ENCODE results near the gene THSD7B. TPM values are rescaled to one million over a fixed set of nuclear protein-coding genes. Genes with fewer than 3 reads are reported as not detected.

The THSD7B gene
- total RNA-seq, 1 donor from 2014 or later: not detected

DNA sequence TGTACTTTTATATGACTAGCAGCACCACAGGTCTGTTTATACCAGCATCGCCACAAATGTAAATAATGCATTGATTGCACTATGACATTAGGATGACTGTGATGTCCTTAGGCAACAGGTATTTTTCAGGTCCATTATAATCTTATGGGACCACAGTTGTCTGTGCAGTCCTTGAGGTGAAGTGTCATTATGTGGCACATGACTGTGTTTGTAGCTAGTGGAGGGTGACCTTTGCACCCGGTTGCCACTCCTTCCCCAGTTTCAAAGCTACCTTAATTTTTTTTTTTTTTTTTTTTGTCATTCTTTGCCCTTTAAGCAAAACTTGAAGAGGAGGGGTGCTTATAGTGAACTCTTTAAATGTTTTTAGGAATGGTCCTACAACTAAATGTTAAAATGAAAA is 386.4 kb downstream of the THSD7B start:
- H3K36me3 ChIP-seq (ENCODE audit: control insufficient read depth, insufficient read depth, low read length): no peaks in the 10 kb centered on the region
- H3K27me3 ChIP-seq (ENCODE audit: control insufficient read depth, insufficient read depth, low read length): no peaks in the 10 kb centered on the region
- no peak overlapping the region for H3K4me3 ChIP-seq (ENCODE audit: low read depth, low read length)
- FAIRE-seq (no peak), DNase-seq (ENCODE audit: low read depth) (no peak)
- TF ChIP-seq, protein P1, sequence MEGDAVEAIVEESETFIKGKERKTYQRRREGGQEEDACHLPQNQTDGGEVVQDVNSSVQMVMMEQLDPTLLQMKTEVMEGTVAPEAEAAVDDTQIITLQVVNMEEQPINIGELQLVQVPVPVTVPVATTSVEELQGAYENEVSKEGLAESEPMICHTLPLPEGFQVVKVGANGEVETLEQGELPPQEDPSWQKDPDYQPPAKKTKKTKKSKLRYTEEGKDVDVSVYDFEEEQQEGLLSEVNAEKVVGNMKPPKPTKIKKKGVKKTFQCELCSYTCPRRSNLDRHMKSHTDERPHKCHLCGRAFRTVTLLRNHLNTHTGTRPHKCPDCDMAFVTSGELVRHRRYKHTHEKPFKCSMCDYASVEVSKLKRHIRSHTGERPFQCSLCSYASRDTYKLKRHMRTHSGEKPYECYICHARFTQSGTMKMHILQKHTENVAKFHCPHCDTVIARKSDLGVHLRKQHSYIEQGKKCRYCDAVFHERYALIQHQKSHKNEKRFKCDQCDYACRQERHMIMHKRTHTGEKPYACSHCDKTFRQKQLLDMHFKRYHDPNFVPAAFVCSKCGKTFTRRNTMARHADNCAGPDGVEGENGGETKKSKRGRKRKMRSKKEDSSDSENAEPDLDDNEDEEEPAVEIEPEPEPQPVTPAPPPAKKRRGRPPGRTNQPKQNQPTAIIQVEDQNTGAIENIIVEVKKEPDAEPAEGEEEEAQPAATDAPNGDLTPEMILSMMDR (IDR thresholded peaks at IDR 0.05; ENCODE audit: insufficient read depth, low read length, severe bottlenecking): no peak

DNA sequence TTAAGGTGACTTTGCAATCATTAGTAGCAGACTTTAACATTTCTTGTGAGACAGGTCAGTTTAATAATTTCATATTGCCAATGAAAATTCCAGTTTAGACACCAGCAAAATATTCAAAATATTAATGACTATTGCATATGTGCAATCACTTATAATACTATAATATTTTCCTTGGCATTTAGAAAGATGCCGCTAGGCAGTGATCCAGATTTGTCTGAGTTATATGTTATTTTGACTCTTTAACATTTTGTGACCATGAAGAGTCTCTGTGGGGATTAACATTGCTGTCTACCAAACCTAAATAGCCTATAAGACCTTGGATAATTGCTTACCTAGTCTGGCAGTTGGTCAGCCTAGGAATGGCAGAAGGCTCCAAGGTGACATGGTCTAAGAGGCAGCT is 389.6 kb downstream of the THSD7B start:
- DNase-seq (ENCODE audit: low read depth) (no peak), FAIRE-seq (no peak)
- no peaks in the 10 kb centered on the region for H3K36me3 ChIP-seq (ENCODE audit: control insufficient read depth, insufficient read depth, low read length)
- no peaks in the 10 kb centered on the region for H3K27me3 ChIP-seq (ENCODE audit: control insufficient read depth, insufficient read depth, low read length)
- H3K4me3 ChIP-seq (ENCODE audit: low read depth, low read length): no peak overlapping the region
- TF ChIP-seq, protein P1 (IDR thresholded peaks at IDR 0.05; ENCODE audit: insufficient read depth, low read length, severe bottlenecking): no peak

DNA sequence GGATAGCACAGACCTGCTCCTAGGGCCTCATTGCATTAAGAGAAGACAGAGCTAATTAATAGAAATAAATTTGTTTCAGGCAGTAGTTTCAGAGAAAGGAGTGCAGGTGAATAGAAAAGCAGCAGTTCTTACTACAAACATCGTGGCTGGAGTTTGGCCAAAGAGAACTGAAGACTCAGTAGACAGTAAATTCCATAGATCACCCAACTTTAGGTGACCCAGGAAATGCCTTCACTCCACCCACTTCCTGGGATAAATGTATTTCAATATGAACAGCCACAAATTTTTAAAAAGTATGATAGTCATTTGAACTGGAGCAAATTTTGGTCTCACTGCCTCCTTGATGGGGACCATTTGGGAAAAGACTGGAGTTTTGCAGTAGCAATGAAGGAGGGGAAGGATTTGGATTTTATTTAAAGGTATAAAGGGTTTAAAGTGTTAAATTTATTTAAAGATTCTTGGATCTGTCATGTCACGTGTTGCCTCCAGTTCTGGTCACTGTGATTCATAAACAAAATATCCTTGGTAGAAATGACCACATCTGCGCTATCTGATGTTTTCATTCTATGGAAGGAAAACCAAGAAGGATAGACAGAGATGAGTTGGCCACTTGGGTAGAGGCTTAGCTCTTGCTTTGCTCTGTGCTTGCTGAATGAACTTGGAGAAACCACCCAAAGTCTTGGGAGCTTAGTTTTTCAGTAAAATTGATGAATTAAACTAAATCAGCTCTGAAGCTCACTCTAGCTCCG is 390.2 kb downstream of the THSD7B start:
- DNase-seq (ENCODE audit: low read depth) (peak; percentile 39), FAIRE-seq (no peak)
- Histone ChIP-seq H3K4me3 (ENCODE audit: low read depth, low read length) (no peak overlapping the region), H3K36me3 (ENCODE audit: control insufficient read depth, insufficient read depth, low read length) (no peaks in the 10 kb centered on the region), H3K27me3 (ENCODE audit: control insufficient read depth, insufficient read depth, low read length) (no peaks in the 10 kb centered on the region)
- TF ChIP-seq, protein P1 (IDR thresholded peaks at IDR 0.05; ENCODE audit: insufficient read depth, low read length, severe bottlenecking): no peak

DNA sequence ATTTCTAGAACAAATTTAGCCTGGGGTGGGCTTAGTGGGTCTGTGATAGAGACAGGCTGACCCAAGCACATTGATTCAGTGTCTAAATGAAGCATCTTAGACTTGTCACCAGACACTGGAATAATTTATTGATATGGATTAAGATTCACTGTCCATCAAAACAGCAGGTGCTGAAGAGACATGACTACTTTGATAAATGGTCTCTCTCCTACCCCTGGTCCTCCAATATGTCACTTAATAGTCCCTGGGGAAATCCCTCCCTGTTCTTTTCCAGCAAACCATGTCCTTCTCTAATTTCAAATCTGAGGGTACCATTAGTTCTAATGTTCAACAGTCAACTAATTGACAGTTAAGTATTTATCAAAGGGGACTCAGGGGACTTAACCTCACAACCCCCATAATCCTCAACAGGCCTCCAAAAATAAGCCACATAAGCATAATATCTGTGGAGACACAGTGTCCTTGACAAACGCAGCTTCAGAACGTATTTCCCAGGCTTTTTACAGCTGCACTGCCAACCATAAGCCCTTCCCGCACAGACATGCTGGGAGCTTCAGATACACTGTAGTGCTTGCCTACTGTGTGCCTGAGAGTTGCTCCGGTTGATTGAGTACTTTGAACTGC is 391.0 kb downstream of the THSD7B start:
- DNase-seq (ENCODE audit: low read depth) (no peak), FAIRE-seq (no peak)
- H3K27me3 ChIP-seq (ENCODE audit: control insufficient read depth, insufficient read depth, low read length): no peaks in the 10 kb centered on the region
- H3K36me3 ChIP-seq (ENCODE audit: control insufficient read depth, insufficient read depth, low read length): no peaks in the 10 kb centered on the region
- TF ChIP-seq, protein P1 (IDR thresholded peaks at IDR 0.05; ENCODE audit: insufficient read depth, low read length, severe bottlenecking): no peak
- H3K4me3 ChIP-seq (ENCODE audit: low read depth, low read length): no peak overlapping the region

DNA sequence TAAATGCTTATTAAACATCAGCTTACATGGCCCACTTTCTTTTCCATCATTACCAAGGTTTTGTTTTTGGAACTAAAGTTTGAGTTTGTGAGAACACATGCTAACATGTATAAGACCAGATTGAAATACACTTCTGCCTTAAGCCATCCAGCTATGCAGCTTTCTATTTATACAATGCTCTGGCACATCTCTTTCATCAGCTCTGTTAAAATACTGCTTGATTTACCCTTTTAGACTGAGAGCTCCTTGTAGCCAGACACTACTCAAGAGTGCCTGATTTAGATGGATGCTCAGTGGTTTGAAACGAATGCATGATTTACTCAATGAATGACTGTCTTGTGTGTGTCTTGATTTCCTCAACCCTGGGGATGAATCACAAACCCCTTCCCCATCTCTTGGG is 392.5 kb downstream of the THSD7B start:
- DNase-seq (ENCODE audit: low read depth) (no peak), FAIRE-seq (no peak)
- Histone ChIP-seq H3K27me3 (ENCODE audit: control insufficient read depth, insufficient read depth, low read length) (no peaks in the 10 kb centered on the region), H3K36me3 (ENCODE audit: control insufficient read depth, insufficient read depth, low read length) (no peaks in the 10 kb centered on the region), H3K4me3 (ENCODE audit: low read depth, low read length) (no peak overlapping the region)
- TF ChIP-seq, protein P1 (IDR thresholded peaks at IDR 0.05; ENCODE audit: insufficient read depth, low read length, severe bottlenecking): no peak

All from bronchial epithelial cell (primary cell).